IMR-90 (cell line): ENCODE results near the gene EREG.

ENCODE experiments used
- BHLHE40 ChIP-seq: fragments of 150-350 bp; IDR thresholded peaks from 2 replicates; pipeline ENCODE4 v1.6.1; 2016; ENCODE audit warnings: mild to moderate bottlenecking, low read depth, low read length
- CEBPB ChIP-seq: IDR thresholded peaks from 2 replicates; pipeline ENCODE4 v1.6.1; 2012; ENCODE audit warnings: low read depth, low read length, improper control_type of control experiment
- CHD1 ChIP-seq: IDR thresholded peaks from 2 replicates; pipeline ENCODE4 v1.6.1; 2012; ENCODE audit warnings: low read depth, low read length, improper control_type of control experiment
- FOS ChIP-seq: fragments of 150-350 bp; IDR thresholded peaks from 2 replicates; pipeline ENCODE4 v1.6.1; 2016; ENCODE audit warnings: low read depth, low read length
- MAFK ChIP-seq: IDR thresholded peaks from 2 replicates; pipeline ENCODE4 v1.6.1; 2012; ENCODE audit warnings: low read depth, low read length, improper control_type of control experiment
- MXI1 ChIP-seq: IDR thresholded peaks from 2 replicates; pipeline ENCODE4 v1.6.1; 2012; ENCODE audit warnings: low read depth, mild to moderate bottlenecking, low read length, moderate library complexity, borderline replicate concordance
- NFE2L2 ChIP-seq: fragments of 150-350 bp; IDR thresholded peaks from 2 replicates; pipeline ENCODE4 v1.6.1; 2016; ENCODE audit warnings: low read depth, mild to moderate bottlenecking, low read length
- POLR2A ChIP-seq: IDR thresholded peaks from 2 replicates; pipeline ENCODE4 v1.6.1; 2012; ENCODE audit warnings: mild to moderate bottlenecking, low read depth, low read length
- RAD21 ChIP-seq: IDR thresholded peaks from 2 replicates; pipeline ENCODE4 v1.6.1; 2012; ENCODE audit warnings: low read length, improper control_type of control experiment
- RCOR1 ChIP-seq: IDR thresholded peaks from 2 replicates; pipeline ENCODE4 v1.6.1; 2012; ENCODE audit warnings: mild to moderate bottlenecking, low read length, improper control_type of control experiment; ENCODE audit not compliant: insufficient replicate concordance
- RFX5 ChIP-seq: IDR thresholded peaks from 2 replicates; pipeline ENCODE4 v1.8.0; 2012; ENCODE audit warnings: low read depth, mild to moderate bottlenecking, low read length, moderate library complexity
- SMC3 ChIP-seq: fragments of 150-350 bp; IDR thresholded peaks from 2 replicates; pipeline ENCODE4 v1.6.1; 2016; ENCODE audit warnings: low read depth, mild to moderate bottlenecking, antibody characterized with exemption, low read length, moderate library complexity
- TF ChIP-seq, protein P1 (sequence below): conservative IDR thresholded peaks from 2 replicates; pipeline ENCODE4 v1.5.1; 2012; ENCODE audit warnings: mild to moderate bottlenecking, low read depth, low read length, improper control_type of control experiment
- TF ChIP-seq, protein P2 (sequence below): fragments of 150-350 bp; IDR thresholded peaks from 2 replicates; pipeline ENCODE4 v1.6.1; 2017; ENCODE audit warnings: mild to moderate bottlenecking, antibody characterized with exemption, low read length, low read depth

DNA sequence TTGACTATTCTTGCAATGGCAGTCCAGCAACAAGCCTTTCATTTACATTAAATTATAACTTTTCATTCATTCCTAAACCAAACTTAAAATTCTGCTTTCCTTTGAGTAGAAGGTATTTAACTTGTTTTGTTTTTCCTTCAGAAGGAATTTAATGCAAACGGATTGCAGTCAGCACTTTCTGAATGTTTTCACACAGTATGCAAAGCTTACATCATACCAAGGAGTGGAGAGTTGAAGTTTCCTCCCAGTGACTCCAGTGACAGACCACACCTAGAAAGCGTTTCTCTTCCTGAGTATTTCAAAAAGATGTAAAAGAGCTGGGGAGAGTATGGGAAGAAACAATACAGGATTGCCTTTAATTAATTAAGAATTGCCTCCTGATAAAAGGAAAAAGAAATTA is 48.5 kb upstream of the EREG start:
- TF ChIP-seq, protein P1, sequence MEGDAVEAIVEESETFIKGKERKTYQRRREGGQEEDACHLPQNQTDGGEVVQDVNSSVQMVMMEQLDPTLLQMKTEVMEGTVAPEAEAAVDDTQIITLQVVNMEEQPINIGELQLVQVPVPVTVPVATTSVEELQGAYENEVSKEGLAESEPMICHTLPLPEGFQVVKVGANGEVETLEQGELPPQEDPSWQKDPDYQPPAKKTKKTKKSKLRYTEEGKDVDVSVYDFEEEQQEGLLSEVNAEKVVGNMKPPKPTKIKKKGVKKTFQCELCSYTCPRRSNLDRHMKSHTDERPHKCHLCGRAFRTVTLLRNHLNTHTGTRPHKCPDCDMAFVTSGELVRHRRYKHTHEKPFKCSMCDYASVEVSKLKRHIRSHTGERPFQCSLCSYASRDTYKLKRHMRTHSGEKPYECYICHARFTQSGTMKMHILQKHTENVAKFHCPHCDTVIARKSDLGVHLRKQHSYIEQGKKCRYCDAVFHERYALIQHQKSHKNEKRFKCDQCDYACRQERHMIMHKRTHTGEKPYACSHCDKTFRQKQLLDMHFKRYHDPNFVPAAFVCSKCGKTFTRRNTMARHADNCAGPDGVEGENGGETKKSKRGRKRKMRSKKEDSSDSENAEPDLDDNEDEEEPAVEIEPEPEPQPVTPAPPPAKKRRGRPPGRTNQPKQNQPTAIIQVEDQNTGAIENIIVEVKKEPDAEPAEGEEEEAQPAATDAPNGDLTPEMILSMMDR = no peak
- TF ChIP-seq CEBPB (no peak), POLR2A (no peak), FOS (no peak), RFX5 (no peak), MXI1 (no peak), BHLHE40 (no peak), RCOR1 (no peak), CHD1 (no peak), MAFK (peak; percentile 16; the same call in 1 of the 2 replicates), RAD21 (no peak), NFE2L2 (no peak), SMC3 (no peak)
- TF ChIP-seq, protein P2, sequence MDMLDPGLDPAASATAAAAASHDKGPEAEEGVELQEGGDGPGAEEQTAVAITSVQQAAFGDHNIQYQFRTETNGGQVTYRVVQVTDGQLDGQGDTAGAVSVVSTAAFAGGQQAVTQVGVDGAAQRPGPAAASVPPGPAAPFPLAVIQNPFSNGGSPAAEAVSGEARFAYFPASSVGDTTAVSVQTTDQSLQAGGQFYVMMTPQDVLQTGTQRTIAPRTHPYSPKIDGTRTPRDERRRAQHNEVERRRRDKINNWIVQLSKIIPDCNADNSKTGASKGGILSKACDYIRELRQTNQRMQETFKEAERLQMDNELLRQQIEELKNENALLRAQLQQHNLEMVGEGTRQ = no peak
